ENCODE measurements around the gene RDH16.

DNA sequence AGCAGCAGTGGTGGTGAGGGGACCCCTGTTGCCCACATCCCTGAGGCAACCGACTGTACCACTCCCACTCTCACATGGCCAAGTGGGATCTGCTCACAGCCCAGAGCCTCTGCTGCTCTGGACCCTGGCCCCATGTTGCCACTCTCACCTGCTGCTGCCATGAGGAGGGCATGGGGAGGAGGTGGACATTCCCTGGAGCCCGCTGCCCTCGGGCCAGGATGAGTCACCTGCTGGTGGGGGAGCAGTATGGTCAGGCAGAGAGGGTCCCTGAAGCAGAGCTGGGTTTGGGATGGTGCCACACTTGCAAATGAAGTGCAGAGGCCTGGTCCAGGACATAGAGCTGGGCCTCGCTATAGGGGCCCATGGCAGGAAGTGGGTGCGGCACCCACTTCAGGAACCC is 49.3 kb downstream of the RDH16 start:
- TF ChIP-seq, protein P1, sequence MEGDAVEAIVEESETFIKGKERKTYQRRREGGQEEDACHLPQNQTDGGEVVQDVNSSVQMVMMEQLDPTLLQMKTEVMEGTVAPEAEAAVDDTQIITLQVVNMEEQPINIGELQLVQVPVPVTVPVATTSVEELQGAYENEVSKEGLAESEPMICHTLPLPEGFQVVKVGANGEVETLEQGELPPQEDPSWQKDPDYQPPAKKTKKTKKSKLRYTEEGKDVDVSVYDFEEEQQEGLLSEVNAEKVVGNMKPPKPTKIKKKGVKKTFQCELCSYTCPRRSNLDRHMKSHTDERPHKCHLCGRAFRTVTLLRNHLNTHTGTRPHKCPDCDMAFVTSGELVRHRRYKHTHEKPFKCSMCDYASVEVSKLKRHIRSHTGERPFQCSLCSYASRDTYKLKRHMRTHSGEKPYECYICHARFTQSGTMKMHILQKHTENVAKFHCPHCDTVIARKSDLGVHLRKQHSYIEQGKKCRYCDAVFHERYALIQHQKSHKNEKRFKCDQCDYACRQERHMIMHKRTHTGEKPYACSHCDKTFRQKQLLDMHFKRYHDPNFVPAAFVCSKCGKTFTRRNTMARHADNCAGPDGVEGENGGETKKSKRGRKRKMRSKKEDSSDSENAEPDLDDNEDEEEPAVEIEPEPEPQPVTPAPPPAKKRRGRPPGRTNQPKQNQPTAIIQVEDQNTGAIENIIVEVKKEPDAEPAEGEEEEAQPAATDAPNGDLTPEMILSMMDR (IDR thresholded peaks at IDR 0.05): no peak
- no peak for TF ChIP-seq POLR2A (IDR thresholded peaks at IDR 0.05)
